Tibial nerve (tissue), 3 donors: ENCODE results near the gene BTF3L4.

ENCODE experiments used
- POLR2A ChIP-seq, 2 donors: fragments of 450-650 bp; IDR thresholded peaks; one replicate each; pipeline ENCODE4 v1.6.1; 2017; ENCODE audit warnings: antibody characterized with exemption in 2 of 2, mild to moderate bottlenecking in 2 of 2, moderate library complexity in 2 of 2
- TF ChIP-seq, protein P1 (sequence below), 5 experiments: fragments of 200-600 bp in 3 of 5; fragments of 450-650 bp in 2 of 5; sonication (generic) in 3 of 5; IDR thresholded peaks; one replicate each; pipeline ENCODE4 v1.5.1; 2016 to 2019; ENCODE audit warnings: antibody characterized with exemption in 5 of 5, mild to moderate bottlenecking in 3 of 5, moderate library complexity in 2 of 5

DNA sequence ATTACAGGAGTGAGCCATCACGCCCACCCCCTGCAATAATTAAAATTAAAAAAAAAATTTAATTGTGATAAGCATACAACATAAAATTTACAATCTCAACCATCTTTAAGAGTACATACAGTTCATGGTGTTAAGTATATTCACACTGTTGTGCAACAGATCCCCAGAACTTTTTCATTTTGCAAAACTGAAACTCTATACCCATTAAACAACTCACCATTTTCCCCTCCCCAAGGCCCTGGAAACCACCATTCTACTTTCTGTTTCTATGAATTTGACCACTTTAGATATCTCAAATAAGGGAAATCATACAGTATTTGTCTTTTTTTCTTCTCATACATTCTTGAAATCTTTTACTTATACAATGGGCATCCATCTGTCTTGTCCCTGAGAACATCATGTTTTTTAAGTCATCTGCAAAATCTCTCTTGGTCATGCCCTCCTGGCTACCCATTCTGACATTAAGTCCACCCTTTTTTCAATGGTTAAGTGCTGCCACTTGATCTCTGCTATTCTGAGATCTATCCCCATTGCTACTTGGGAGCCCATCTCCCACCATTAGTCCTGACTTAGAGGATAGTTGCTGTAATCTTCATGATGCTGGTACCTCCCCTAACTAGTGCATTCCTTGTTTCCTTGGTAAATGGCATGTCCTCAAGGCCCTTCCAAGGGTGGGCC lies 46.4 kb downstream of the BTF3L4 start:
- TF ChIP-seq, protein P1, sequence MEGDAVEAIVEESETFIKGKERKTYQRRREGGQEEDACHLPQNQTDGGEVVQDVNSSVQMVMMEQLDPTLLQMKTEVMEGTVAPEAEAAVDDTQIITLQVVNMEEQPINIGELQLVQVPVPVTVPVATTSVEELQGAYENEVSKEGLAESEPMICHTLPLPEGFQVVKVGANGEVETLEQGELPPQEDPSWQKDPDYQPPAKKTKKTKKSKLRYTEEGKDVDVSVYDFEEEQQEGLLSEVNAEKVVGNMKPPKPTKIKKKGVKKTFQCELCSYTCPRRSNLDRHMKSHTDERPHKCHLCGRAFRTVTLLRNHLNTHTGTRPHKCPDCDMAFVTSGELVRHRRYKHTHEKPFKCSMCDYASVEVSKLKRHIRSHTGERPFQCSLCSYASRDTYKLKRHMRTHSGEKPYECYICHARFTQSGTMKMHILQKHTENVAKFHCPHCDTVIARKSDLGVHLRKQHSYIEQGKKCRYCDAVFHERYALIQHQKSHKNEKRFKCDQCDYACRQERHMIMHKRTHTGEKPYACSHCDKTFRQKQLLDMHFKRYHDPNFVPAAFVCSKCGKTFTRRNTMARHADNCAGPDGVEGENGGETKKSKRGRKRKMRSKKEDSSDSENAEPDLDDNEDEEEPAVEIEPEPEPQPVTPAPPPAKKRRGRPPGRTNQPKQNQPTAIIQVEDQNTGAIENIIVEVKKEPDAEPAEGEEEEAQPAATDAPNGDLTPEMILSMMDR (IDR thresholded peaks at IDR 0.05) = no peak
- TF ChIP-seq POLR2A (IDR thresholded peaks at IDR 0.05) = no peak
